Caki2 (cell line): ENCODE results near the gene MMP24. TPM values are rescaled to one million over a fixed set of nuclear protein-coding genes. Genes with fewer than 3 reads are reported as not detected.

Experiments used
- DNase-seq: peaks from one replicate; pipeline ENCODE4 v3.0.0-alpha.2; 2015; ENCODE audit warnings: low read depth
- in situ Hi-C: cut with HindIII; loops from 2 replicates; pipeline ENCODE4 v1.10.0; 2016; ENCODE audit warnings: low sequenced_read_pairs, low pct_unique_long_range_greater_than_20kb, mixed read lengths
- total RNA-seq: library from RNA; depleted of rRNA; stranded (reverse); fragments of >200 nt; shearing (Covaris generic); gene quantifications from 2 replicates; pipeline ENCODE4 v1.2.3, GENCODE V29; 2014; ENCODE audit warnings: low replicate concordance

The MMP24 gene
- total RNA-seq, 1 experiment from 2014 or later: 14.3 TPM

DNA sequence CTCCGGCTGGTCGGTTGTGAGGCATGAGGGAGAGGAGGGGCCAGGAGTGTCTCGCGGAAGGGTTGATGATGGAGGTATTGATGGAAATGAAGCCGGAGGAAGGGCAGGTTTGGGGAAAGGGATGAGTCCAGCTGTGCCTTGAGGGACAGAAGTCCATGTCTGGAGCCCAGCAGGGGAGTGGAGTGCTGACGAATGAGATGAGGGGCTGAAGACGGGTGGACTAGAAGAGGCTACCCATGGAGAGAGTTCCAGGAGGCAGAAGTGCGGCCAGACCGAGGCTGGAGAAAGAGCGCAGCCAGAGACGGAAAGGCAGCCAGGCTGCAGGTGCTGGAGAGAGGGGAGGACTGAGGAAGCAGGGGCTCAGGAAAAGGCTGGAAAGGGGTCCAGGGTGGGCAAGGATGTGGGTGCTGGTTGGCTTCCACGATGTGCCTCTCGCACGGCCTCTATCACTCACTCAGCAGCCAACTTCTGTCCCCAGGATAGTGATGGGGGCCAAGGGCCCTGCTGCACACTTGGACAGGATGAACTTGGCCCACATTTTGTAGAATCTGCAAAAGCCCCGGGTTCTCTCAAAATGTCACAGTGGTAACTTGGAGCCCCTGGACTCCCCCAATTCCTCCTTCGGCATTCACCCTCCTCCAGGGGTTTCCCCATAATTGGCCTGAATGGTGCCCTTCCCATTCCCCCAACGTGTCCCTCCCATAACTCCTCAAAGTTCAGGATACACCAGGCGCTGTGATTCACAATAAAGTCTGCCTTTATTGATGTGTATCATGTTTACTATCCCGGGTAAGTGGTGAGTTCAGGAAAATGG lies 58.7 kb downstream of the MMP24 start:
- in situ Hi-C loops: no loop called here
- no peak for DNase-seq

DNA sequence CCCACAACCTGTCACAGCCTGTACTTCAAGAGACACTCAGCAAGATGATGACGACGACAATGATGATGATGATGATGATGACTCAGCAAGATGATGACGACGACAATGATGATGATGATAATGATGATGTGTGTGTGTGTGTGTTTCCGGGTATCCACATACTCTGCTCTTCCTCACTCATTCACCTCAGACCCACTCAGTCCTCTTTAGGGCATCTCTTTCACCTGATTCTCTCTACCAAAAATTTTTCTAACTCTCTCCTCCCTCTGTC lies 59.3 kb downstream of the MMP24 start:
- in situ Hi-C loops: no loop called here
- peak; percentile 60 for DNase-seq

DNA sequence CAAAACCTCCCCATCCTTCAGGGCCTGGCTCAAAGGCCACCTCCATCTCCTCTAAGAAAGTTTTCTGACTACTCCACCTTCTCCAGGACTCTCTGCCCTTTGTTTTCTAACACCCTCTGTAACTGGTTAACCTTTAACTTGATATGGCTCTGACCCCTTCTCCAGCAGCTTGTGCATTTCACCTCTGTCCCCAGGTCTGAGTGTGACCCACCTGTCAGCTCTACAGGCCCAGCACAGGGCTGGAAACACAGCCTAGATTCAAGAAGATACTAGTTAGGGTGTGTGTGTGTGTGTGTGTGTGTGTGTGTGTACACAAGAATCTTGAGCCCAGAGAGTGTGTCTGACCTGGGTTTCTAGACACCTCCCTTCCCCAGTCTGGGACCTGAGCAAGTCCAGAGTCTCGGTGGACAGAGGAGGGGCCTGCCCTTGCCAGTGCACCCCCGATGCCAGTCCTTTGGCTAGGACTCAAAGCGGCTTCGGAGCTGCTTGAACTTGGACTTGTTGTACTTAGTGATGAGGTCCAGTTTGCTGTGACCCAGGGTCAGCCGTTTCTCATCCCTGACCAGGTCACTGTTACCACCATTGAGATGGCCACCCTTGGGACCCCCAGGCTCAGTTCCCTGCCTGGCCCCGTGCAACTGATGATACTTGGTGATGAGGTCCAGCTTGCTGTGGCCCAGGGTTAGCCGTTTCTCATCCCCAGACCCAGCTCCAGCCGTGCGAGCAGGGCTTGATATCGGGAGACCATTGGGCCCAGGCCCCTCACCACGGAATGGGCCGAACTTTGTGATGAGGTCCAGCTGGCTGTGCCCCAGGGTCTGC lies 59.8 kb downstream of the MMP24 start:
- in situ Hi-C loops: no loop called here
- DNase-seq: peak; percentile 63

DNA sequence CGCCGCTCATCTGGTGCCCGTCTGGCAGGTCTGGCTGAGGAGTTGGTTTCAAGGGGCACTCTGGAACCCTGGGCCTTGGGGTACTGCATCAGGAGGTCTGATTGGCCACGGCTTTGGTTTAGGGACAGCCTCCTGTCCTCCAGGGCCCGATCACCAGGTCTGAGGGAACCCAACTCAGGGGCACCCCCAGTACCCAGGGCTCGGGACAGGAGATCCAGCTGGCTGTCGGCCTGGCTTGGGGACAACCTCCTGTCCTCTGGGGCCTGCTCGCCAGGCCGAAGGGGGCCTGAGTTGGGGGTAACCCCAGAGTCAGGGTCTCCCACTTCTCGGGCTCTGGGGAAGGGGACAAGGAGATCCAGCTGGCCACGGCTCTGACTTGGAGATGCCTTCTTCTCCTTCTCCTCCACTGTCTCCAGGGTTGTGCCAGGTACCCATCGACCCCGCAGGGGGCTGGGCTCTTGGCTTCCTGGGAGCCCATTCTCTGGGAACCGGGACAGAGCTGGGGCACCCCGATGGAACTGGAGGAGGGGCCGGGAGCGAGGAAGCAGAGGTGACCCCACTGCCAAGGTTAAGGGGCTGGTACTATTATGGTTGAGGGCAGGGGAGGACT lies 60.5 kb downstream of the MMP24 start:
- no peak for DNase-seq
- in situ Hi-C loops: no loop called here

DNA sequence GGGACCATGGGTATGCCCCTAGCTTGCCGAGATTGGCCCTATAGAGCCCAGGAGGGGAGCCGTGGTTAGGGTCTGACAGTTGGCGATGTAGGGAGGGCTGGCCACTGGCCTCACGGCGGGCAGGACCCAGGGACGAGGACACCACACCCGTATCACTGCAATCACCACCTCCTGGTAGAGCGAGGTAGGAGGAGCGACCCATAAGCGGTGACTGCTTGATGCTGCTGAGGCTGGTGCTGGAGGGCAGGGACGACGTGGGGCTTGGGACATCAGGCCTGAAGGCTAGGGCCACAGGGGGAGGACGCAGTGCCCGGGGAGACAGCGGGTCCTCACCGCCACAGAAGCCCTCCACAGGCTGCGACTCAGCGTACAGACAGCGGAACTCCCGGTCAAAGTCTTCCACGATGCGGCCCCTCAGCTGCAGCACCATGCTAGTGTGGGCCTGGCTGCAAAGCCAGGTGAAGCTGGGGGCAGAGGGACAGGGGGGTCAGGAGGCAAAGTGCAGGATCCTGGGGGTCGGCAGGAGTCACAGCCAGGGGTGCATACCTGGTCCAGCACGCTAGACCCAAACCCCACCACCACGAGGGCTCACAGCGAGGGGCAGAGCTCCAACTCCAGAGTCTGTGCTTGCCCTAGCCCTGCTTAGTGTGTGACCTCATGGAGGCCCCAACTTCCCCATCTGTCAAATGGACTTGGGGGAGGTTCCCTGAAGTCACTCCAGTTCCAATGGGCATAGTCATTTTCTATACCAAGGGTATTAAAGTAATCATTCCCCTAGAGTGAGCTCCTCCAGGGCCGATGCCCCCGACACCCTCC lies 61.2 kb downstream of the MMP24 start:
- in situ Hi-C loops: no loop called here
- no peak for DNase-seq

DNA sequence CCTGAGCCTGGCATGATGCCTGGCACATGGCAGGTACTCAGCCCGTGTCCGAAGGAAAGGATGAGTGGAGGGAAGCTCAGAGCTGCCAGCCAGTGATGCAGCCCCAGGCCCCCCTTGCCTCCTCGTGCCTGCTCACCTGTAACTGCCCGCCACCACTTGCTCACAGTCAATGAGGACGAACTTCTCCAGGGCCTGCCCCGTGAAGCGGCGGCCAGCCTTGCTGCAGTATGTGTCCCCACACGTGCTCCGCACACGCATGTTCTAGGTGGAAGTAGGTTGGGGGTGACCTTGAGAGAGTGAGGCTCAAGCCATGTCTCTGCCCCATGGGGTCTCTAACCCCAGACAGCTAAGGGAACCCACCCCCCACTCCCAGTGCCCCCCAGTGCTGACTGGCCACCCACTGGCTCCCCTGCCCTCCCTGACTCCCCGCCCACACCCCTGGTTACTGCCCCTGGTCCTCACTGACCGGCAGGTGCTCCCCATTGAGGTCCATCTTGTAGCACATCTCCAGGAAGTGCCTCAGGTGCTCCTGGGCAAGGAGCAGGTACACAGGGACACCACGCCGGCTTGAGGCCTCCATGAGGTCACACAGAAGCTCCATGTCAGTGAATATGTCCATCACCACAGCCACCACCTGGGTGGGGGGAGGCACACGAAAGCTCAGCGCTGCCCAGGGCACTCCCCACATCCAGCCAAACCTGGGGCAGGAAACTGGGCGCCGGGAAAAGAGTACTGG lies 62.0 kb downstream of the MMP24 start:
- DNase-seq: no peak
- in situ Hi-C loops: no loop called here

DNA sequence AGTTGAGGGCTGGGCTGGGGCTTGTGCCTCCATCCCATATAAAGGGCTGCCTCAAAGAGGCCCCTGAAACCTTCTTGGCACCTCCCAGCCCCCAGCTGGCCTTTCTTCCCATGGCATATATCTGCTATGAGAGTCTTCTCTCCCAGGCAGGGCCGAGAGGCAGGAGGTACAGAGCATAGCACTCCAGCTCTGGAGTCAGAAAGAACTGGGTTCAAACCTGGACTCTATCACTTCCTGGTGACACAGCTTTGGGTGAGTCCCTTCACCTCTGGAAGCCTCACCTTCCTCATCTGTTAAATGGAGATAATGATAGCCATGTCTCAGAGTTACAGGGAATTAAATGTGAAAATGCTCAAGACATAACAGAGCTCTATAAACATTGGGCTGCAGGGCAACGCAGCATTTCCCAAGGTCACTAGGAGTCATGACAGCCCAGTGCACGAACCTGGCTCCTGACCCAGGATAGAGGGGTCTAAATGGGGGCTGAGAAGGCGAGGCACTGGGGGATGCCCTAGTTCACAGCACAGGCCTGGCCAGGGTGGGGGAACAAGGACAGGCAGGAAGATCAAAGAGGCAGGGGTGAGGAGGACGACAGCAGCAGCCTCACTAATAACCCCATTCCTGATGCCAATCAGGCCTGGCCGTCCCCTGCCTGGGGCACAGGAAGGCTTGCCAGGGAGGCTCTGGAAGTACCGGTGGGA lies 63.8 kb downstream of the MMP24 start:
- in situ Hi-C loops: no loop called here
- no peak for DNase-seq

DNA sequence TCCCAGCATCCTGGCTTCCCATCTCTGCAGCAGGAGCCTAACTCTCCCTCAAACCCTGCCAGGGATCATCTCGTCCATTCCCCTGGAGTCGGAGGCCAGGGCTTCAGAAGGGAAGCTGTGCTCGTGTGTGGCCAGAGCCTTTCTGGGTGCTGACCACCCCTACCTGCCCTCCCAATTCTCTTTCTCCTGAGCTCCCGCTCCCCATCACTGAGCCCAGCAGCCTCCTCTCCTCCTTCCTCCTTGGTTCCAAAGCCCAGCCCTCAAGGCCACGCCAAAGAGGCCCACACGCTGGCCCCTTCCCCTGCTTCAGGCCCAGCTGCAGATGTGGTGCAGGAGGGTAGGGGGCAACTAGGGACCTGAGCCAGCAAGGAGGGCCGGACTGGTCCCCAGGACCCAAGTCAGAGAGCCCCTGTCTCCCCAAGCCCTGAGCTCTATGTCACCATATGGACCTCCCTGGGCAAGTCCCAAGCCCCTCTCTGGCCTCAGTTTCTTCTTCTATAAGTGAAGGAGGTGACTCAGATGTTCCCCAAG lies 64.5 kb downstream of the MMP24 start:
- no peak for DNase-seq
- in situ Hi-C loops: no loop called here

DNA sequence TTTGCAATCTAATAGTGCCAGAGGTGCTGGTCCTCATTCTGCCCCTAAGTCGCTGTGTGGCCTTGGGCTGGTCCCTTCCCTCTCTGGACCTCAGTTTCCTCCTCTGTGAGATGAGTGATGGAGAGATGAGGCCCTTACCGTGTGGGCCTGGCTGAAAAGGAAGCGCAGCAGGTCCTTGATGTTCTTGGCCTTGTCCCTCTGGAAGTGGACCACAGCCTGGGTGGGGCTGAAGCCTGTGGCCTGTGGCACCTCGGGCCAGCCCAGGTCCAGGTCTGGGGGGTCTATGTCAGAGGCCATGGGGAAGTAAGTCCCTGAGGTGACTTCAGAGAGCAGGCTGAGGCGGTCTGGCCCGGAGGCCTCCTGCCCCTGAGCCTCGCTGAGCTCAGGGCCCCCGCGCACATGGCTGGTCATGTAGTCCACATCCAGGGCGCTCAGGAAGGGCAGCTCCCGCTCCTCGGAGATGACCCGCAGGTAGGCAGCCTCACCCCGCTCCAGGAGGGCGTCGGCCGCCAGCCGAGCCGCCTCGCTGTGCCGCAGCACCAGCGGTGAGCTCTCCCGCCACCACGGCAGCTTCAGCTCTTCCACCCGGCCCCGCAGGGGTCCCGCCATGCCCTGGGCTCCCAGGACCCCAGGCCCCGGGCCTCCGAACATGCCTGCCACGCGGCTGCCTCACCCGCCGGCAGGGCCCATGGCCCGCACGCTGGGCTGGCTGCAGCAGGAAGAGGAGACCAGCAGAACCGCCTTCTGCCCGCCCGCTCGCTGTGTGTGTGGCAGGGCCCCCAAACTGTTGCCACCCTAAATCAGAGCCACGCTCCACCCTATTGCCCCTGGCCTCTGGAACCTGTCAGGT lies 65.4 kb downstream of the MMP24 start, which contains the start of gene FAM83C:
Gene FAM83C (minus strand): TSS at position 772 of the 850 bp plus-strand sequence. CDS start 121 bp downstream, at position 651.
- in situ Hi-C loops: no loop called here
- no peak for DNase-seq

DNA sequence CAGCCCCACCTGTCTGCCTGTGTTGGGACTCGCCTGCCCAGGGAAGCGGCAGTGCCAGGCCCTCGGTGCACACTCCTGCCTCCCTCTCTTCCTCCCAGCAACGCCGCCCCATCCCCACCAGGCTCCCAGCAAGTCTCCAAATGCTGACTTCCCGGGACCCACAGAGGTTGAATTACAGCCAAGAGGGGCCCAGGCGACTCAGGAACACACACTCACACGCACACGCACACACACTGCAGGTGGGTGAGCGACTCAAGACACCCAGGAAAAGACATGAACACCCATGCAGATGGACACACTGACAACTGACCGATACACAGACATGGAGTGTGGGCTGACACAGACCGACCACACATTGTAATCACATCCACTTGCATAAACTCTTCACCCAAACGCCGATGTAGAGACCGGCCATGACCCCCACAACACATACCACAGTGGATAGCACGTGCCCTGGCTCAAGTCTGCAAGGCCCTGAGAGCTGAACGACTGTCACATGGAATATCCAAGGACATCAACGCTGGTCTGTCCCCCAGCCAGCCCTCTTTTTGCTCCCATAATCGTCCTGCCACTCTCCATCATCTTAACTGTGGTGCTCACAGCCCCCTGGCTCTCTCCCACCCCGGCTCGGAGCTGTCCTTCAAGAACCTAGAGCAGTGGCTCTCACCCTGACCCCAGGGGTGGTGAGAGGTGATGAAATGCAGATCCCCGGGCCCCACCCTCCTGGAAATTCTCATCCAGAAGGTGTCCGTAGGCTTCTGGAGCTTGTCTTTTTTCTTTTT lies 66.2 kb downstream of the MMP24 start:
- DNase-seq: no peak
- in situ Hi-C loops: no loop called here

DNA sequence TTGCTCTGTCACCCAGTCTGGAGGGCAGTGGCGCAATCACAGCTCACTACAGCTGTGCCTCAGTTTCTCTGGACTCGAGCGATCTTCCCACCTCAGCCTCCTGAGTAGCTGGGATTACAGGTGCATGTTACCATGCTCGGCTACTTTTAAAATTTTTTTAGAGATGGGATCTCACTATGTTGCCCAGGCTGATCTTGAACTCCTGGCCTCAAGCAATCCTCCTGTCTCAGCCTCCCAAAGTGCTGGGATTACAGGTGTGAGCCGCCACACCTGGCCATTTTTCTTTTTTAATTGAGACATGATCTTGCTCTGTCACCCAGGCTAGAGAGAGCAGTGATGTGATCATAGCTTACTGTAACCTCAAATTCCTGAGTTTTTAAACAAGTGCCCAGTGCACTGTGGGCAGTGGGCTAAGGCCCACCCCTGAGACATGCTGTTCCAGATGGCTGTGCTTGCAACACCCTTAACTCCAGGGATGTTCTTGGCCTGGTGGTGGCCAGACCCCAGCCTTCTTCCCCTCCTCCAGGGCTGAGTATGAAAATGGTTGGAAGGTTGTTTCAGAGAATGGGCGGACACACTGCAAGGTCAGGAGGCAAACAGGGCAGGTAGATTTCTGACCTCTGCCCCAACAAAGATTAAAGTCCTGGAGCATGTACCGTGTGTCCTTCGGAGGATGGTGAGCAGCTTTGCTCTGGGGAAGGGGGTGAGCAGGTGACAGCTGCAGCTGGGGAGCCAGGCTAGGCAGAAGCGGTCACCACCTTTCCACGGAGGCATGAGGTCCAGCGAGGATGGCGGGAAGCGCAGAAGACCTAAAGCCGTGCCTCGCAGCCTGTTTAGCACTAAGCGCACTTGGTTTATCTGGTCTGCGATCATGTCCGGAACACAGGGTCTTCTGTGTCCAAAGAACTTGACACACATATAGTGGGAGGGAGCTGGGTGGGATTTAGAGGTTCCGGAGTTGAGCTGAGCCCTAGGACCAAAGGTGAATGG lies 67.1 kb downstream of the MMP24 start:
- no peak for DNase-seq
- in situ Hi-C loops: no loop called here

DNA sequence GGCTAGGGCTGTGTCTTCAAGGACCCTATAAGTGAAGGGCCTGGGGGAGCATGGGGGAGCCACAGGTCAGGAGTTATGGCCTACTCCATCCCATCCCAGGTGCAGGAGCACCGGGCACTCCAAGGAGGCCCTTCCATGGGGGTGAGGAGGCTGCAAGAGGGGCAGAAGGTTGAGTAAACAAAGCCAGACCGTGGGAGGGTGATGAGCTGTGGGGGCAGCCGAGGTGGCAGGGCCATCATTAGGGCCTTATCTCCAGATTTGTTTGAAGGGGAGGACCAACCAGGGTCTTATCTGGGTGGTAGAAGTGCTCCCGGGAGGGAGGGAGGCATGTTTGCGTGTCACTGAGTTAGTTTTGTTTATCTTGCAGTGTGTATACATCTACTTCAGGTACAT lies 67.8 kb downstream of the MMP24 start:
- in situ Hi-C loops: no loop called here
- DNase-seq: no peak

DNA sequence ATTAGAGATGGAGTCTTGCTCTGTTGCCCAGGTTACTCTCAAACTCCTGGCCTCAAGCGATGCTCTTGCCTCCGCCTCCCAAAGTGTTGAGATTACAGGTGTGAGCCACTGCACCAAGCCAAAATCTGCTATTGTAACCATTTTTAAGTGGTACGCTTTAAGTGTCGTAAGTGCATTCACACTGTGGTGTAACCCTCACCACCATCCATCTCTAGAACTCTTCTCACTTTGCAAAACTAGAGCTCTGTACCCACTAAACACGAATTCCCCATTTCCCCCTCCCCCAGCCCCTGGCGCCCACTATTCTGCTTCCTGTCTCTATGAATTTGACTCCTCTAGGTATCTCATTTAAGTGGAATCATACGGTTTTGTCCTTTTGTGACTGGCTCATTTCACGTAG lies 68.6 kb downstream of the MMP24 start:
- in situ Hi-C loops: no loop called here
- DNase-seq: no peak

DNA sequence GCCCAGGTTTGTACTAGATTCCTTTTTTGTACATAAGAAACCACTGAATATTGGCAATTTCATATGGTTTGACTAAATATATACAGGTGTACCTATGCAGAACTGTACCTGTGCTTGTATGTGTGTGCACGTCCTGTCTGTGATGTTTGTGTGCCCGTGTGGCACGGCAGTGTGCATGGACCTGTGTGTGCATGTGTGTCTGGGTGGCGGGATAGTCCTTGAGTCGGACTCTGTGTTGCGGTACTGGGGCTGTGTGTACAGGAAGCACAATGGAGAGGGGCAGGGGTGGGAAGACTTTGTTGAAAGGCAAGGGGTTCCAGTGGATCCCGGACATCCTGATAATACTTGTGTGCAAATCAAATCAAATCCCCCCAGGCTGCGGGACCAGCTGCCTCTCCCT lies 69.2 kb downstream of the MMP24 start:
- in situ Hi-C loops: no loop called here
- no peak for DNase-seq
